GM10266 (cell line): ENCODE measurements around the gene SIAH2.

ENCODE experiments used
- DNase-seq: peaks from one replicate; pipeline ENCODE4 v3.0.0; 2012; ENCODE audit errors: extremely low spot score
- TF ChIP-seq, protein P1 (sequence below): IDR thresholded peaks from 2 replicates; pipeline ENCODE4 v1.5.1; 2012; ENCODE audit warnings: mild to moderate bottlenecking, low read depth; ENCODE audit not compliant: control insufficient read depth, insufficient read depth; ENCODE audit errors: missing control alignments

SIAH2 gene

DNA sequence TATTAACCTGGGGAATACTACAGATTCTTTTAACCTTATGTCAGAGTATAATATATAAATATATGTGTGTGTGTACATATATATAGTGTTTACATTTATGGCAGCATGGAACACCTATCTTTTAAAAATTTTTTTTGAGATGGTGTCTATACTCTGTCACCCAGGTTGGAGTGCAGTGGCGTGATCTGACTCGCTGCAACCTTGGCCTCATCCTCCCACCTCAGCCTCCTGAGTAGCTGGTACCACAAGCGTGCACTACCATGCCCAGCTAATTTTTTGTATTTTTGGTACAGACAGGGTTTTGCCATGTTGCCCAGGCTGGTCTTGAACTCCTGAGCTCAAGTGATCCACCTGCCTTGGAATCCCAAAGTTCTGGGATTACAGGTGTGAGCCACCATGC is 40.7 kb downstream of the SIAH2 start:
- DNase-seq: no peak
- TF ChIP-seq, protein P1, sequence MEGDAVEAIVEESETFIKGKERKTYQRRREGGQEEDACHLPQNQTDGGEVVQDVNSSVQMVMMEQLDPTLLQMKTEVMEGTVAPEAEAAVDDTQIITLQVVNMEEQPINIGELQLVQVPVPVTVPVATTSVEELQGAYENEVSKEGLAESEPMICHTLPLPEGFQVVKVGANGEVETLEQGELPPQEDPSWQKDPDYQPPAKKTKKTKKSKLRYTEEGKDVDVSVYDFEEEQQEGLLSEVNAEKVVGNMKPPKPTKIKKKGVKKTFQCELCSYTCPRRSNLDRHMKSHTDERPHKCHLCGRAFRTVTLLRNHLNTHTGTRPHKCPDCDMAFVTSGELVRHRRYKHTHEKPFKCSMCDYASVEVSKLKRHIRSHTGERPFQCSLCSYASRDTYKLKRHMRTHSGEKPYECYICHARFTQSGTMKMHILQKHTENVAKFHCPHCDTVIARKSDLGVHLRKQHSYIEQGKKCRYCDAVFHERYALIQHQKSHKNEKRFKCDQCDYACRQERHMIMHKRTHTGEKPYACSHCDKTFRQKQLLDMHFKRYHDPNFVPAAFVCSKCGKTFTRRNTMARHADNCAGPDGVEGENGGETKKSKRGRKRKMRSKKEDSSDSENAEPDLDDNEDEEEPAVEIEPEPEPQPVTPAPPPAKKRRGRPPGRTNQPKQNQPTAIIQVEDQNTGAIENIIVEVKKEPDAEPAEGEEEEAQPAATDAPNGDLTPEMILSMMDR: no peak

DNA sequence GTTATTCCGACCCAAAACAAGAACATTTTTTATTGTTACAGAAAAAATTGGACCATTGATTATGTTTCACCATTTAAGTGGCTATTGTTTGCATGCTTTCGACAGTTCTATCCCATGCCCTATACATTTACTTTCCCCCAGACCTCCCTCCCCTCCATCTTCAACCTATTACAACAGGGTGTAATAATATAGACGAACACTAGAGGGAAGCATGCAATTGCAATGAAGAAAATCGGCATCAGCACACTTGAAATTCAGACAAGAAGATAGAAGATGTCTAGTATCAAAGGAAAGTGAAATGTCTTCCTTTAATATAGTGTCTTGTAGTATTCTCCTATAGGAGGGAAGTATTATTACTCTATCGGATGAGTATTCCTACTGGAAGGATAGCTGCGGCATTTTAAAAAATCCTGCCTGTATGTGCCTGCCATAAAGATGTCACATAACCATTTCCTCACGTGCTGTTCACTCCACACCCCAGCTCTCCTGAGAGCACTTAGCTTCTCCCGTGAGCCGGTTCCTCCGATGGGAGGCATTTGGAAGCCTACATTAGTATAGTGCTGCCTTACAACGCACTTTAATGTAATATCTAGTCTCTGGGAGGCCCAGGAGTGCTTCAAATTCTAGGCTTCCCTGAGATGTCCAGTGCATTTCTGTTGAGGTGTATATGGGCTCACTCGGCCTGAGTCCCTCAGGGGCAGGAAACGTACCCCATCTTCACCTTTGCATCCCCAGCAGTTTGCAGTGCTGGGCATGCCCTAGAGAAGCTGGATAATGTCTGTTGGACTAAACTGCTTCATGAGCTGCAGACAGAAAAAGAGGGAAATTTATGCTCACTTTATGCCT is 41.5 kb downstream of the SIAH2 start:
- peak; percentile 60 for DNase-seq
- TF ChIP-seq, protein P1: peak; percentile 82

DNA sequence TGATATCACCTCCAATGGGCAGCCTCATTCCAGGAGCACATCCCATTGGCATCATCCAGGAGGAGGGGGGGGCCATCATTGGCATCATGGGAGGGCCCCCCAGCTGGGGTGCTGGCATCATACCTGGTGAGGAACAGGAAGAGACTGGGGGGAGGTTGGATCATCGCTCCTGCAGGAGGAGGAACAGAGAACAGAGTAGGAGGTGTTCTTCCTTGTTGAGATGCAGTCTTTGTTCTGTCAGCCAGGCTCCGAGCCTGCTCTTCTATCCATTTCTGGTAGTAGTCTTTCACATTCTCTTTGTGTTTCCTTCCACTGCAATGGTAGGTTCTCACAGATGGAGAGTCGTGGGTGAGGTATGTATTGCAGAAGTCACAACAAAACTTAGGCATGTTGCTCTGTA is 42.5 kb downstream of the SIAH2 start:
- TF ChIP-seq, protein P1: no peak
- no peak for DNase-seq

DNA sequence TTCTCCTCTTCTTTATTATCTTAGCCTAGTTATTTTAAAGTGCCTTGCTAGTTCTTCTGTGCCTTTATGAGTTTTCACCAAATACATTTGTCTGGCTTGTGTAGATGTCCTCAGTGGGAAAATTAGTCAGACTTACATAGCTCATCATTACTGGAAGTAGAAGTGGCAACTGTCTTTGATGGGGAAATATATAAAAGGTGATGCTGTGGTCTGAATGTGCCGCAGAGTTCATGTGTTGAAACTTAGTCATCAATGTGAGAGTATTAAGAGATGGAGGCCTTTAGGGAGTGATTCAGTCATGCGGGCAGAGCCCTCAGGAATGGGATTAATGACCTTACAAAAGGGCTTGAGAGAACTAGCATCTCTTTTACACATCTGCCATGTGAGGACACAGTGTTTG is 52.9 kb downstream of the SIAH2 start:
- no peak for DNase-seq

DNA sequence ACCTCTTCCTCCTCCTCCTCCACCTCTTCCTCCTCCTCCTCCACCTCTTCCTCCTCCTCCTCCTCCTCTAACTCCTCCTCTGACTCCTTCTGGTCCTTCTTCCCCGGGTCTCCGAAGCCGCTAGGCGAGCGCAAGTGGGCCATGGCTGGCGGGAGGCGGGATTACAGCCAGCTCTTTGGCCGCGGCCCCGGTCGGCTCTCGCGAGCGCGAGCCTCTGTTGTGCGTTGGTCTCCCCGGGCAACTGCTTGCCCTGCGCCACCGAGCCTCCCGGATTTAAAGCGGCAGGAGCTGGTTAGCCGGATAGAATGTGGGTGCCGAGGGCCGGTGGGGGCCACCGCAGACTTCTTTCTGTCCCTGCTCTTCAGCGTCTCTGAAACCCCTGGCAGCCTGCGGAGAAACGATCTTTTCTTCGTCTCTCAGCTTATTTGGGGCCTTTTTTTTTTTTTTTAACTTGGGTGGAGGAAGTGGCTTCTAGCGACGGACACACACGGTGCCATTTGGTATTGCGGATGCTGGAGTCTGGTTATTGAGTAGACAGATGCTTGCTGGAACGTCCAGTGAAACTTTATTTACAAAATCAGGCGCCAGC is 59.1 kb downstream of the SIAH2 start, which contains the start of gene ERICH6:
Gene ERICH6, minus strand, starts transcription at position 165 of the 589 bp plus-strand sequence. Its CDS starts 22 bp downstream, at position 143.
- TF ChIP-seq, protein P1: no peak
- peak; percentile 85 for DNase-seq

More for the DNA sequence above, 52.9 kb downstream of the SIAH2 start:
- TF ChIP-seq, protein P1: no peak

DNA sequence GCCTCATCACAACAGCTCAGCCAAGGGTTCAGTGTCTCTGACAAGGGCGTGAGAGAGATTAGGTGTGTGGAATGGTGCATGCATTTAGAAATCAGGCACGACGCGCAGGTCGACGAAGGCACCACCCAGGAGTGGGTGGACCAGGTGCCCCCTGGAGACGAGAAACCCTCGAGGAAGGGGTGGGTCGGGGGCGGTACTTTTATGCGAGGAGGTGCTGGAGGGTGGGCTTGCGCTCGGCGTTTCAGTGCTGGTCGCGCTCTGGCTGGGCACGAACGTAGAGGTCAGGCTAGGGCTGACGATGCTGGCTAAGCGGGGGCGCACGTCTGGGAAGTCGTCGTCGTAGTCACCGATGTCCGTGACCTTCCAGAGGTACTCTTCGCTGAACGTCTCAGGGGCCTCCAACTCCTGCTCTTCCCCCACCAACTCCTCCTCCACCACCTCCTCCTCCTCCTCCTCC is 59.6 kb downstream of the SIAH2 start:
- TF ChIP-seq, protein P1: no peak
- peak; percentile 20 for DNase-seq

DNA sequence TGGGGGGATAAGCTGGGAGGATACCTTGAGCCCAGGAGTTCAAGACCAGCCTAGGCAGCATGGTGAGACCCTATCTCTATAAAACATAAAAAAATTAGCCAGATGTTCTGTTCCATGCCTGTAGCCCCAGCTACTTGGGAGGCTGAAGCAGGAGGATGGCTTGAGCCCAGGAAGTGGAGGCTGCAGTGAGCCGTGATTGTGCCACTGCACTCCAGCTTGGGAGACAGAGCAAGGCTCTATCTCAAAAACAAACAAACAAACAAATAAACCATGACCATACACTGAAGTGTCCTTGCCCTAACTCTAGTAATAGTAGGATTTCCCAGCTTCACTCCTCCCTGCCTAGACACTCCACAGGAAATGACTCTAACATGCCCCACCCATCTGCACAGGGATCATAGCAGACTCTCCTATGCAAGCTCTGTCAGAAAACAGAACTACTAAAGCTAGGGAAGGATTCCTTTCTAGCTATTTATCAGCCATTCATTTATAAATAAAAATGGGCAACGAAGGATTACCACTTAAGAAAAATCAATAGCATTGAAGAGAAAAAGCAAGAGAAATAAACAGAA is 63.8 kb downstream of the SIAH2 start:
- no peak for DNase-seq
- TF ChIP-seq, protein P1: no peak
